ENCODE measurements around the gene TRIM7. TPM values are rescaled to one million over a fixed set of nuclear protein-coding genes. Genes with fewer than 3 reads are reported as not detected.

TRIM7 gene
- total and polyA plus RNA-seq, 9 of the 15 experiments (the other 6 are each of a cell fraction or from before 2014, with no cell fraction given): 2.6 to 14.9 (median 8.9) TPM

DNA sequence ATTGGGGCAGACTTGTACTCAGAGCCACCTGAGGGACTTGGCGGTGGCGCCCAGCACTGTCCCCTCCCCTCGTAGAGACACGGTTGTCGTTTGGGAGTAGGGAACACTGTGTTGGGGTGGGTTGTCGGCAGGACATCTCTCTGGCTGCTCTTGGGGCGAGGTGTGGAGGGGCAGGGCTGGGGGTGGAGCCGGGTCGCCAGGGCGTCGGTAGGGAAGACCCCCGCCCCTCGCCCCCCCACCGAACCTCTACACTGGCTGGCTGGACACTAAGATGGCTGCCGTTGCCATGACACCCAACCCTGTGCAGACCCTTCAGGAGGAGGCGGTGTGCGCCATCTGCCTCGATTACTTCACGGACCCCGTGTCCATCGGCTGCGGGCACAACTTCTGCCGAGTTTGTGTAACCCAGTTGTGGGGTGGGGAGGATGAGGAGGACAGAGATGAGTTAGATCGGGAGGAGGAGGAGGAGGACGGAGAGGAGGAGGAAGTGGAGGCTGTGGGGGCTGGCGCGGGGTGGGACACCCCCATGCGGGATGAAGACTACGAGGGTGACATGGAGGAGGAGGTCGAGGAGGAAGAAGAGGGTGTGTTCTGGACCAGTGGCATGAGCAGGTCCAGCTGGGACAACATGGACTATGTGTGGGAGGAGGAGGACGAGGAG, 18.9 kb upstream of the TRIM7 start (continued):
- TF ChIP-seq, protein P1, sequence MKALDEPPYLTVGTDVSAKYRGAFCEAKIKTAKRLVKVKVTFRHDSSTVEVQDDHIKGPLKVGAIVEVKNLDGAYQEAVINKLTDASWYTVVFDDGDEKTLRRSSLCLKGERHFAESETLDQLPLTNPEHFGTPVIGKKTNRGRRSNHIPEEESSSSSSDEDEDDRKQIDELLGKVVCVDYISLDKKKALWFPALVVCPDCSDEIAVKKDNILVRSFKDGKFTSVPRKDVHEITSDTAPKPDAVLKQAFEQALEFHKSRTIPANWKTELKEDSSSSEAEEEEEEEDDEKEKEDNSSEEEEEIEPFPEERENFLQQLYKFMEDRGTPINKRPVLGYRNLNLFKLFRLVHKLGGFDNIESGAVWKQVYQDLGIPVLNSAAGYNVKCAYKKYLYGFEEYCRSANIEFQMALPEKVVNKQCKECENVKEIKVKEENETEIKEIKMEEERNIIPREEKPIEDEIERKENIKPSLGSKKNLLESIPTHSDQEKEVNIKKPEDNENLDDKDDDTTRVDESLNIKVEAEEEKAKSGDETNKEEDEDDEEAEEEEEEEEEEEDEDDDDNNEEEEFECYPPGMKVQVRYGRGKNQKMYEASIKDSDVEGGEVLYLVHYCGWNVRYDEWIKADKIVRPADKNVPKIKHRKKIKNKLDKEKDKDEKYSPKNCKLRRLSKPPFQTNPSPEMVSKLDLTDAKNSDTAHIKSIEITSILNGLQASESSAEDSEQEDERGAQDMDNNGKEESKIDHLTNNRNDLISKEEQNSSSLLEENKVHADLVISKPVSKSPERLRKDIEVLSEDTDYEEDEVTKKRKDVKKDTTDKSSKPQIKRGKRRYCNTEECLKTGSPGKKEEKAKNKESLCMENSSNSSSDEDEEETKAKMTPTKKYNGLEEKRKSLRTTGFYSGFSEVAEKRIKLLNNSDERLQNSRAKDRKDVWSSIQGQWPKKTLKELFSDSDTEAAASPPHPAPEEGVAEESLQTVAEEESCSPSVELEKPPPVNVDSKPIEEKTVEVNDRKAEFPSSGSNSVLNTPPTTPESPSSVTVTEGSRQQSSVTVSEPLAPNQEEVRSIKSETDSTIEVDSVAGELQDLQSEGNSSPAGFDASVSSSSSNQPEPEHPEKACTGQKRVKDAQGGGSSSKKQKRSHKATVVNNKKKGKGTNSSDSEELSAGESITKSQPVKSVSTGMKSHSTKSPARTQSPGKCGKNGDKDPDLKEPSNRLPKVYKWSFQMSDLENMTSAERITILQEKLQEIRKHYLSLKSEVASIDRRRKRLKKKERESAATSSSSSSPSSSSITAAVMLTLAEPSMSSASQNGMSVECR (CRISPR knock-in tag; IDR thresholded peaks at IDR 0.05): no peak
- TF ChIP-seq ZNF224 (CRISPR knock-in tag; IDR thresholded peaks at IDR 0.05) (no peak), ZNF253 (CRISPR knock-in tag; conservative IDR thresholded peaks at IDR 0.05) (no peak), PHB2 (IDR thresholded peaks at IDR 0.05; ENCODE audit: low read depth) (peak; percentile 35; the same call in 1 of the 2 replicates), MED1 (CRISPR knock-in tag; IDR thresholded peaks at IDR 0.05; ENCODE audit: borderline replicate concordance) (no peak), SMARCE1 (IDR thresholded peaks at IDR 0.05) (0 out of 2 replicates have a peak, but pooled peaks have one; percentile 33), BACH1 (tag; IDR thresholded peaks at IDR 0.05) (no peak), HDGF (IDR thresholded peaks at IDR 0.05) (no peak)
- TF ChIP-seq, protein P2, sequence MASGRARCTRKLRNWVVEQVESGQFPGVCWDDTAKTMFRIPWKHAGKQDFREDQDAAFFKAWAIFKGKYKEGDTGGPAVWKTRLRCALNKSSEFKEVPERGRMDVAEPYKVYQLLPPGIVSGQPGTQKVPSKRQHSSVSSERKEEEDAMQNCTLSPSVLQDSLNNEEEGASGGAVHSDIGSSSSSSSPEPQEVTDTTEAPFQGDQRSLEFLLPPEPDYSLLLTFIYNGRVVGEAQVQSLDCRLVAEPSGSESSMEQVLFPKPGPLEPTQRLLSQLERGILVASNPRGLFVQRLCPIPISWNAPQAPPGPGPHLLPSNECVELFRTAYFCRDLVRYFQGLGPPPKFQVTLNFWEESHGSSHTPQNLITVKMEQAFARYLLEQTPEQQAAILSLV (tag; IDR thresholded peaks at IDR 0.05): no peak
- TF ChIP-seq, protein P3, sequence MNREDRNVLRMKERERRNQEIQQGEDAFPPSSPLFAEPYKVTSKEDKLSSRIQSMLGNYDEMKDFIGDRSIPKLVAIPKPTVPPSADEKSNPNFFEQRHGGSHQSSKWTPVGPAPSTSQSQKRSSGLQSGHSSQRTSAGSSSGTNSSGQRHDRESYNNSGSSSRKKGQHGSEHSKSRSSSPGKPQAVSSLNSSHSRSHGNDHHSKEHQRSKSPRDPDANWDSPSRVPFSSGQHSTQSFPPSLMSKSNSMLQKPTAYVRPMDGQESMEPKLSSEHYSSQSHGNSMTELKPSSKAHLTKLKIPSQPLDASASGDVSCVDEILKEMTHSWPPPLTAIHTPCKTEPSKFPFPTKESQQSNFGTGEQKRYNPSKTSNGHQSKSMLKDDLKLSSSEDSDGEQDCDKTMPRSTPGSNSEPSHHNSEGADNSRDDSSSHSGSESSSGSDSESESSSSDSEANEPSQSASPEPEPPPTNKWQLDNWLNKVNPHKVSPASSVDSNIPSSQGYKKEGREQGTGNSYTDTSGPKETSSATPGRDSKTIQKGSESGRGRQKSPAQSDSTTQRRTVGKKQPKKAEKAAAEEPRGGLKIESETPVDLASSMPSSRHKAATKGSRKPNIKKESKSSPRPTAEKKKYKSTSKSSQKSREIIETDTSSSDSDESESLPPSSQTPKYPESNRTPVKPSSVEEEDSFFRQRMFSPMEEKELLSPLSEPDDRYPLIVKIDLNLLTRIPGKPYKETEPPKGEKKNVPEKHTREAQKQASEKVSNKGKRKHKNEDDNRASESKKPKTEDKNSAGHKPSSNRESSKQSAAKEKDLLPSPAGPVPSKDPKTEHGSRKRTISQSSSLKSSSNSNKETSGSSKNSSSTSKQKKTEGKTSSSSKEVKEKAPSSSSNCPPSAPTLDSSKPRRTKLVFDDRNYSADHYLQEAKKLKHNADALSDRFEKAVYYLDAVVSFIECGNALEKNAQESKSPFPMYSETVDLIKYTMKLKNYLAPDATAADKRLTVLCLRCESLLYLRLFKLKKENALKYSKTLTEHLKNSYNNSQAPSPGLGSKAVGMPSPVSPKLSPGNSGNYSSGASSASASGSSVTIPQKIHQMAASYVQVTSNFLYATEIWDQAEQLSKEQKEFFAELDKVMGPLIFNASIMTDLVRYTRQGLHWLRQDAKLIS (CRISPR knock-in tag; IDR thresholded peaks at IDR 0.05): no peak
